Measurements from ENCODE around the gene PXMP4.
"Not testable (repeated sequence)": the region's sequence is repeated elsewhere in the genome, so short reads cannot be mapped to it uniquely, and the experiment has no call there.

The PXMP4 gene, protein sequence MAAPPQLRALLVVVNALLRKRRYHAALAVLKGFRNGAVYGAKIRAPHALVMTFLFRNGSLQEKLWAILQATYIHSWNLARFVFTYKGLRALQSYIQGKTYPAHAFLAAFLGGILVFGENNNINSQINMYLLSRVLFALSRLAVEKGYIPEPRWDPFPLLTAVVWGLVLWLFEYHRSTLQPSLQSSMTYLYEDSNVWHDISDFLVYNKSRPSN

DNA sequence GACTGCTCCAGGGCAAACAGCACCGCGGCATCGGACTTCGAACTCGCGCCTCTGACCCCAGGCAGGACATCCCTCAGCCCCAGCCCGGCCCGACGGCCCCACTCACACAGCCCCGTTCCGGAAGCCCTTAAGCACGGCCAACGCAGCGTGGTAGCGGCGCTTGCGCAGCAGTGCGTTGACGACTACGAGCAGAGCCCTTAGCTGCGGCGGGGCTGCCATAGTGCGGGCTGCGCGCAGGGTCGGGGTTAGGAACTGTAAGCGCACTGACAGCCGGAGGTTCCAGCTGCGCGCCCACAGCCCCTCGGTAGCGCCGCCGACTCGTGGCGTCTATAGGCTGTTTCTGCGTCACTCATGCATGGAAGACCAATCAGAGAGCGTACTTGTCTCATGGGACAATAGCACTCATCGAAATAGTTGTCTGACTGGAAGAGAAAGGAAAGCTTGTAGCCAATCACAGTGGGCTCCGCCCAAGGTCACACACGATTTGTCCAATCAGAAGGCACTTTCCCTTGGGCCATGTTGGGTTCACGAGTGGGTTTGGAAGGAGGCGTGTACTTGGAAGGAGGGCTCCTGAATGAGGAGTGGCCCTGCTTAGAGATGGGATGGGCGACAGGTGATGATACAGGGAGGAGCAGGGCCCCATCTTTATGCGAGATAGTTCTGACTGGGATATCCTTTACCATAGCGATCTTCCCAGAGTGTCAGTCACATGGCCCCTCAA lies at the start of gene PXMP4:
Gene PXMP4 (minus strand): TSS at position 322 of the 721 bp plus-strand sequence. CDS start 103 bp downstream, at position 219.
- DNase-seq: peak; percentile 95 to 98

DNA sequence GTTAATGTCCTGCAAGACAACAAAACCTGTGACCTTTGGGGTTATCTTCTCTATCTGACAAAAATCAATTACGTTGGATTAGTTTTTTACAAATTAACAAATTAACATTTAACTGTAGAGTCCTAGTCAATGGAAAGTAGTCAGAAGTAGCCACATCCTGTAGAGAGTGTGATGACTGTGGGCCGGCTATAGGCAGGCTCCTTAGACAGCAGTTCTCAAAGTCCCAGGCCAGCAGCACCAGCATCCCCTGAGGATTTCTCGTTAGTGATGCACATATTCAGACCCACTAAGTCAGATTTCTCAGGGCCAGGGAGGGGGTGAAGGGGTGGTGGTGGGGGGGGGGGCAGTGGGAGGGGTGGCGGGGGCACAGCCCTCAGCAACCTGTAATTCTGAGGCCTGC lies 48.9 kb upstream of the PXMP4 start:
- no peak for DNase-seq

DNA sequence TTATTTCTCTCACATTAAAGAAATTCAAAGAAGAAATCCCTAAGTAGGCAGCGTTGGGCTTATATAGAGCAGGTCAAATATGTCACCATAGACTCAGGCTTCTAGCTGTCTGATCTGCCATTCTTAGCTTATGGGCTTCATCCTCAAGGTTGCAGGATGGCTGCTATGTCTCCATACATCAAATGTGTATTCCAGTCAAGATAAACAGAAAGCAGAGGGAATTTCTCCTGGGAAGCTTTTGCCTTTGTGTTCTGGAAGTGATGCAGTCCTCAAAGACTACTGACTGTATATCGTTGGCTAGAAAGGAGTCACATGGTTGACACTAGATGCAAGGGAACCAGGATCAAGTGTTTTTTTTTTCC lies 47.6 kb upstream of the PXMP4 start:
- DNase-seq: no peak

DNA sequence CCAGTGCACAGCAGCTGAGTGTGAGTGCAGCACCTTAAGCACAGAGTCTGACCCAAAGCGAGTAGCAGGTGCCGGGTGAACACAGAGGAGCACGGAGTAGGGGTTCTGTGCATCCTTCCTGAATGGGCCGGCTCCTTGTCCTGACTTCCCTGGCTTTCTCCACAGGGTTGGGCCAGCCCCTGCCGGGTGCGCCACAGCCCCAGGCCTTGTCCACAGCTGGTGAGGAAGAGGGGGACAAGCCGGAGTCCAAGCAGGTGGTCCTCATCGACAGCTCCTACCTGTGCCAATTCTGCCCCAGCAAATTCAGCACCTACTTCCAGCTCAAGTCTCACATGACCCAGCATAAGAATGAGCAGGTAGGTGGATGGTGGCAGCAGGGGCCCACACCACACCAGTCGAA lies 46.6 kb upstream of the PXMP4 start:
- no peak for DNase-seq

DNA sequence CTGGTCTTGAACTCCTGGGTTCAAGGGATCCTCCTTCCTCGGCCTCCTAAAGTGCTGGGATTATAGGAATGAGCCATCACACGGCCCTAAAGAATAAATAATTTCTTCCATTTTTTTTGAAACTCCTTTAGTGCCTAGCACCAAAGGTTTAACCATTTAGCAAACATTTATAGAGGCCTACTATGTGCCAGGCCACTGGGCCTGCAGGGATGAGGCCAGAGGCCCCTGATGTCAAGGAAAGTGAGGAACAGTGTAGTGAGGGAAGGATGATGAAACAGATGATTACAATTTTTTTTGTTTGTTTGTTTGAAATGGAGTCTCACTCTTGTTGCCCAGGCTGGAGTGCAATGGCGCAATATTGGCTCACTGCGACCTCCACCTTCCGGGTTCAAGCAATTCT lies 45.5 kb upstream of the PXMP4 start:
- no peak for DNase-seq

DNA sequence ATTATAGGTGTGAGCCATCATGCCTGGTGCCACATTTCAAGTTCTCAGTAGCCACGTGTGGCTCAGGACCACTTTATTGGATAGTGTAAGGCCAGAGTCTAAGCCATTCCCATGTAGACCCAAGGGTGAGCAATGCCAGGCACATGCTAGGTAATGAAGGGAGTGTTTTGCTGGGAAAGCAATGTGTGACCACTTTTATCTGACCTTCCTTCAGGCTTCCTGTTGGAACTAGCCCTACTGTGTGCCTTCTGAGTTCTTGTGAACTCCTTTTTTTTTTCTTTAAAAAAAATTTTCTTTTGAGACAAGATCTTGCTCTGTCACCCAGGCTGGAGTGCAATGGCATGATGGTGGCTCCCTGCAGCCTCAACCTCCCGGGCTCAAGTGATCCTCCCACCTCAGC lies 45.0 kb upstream of the PXMP4 start:
- no peak for DNase-seq

DNA sequence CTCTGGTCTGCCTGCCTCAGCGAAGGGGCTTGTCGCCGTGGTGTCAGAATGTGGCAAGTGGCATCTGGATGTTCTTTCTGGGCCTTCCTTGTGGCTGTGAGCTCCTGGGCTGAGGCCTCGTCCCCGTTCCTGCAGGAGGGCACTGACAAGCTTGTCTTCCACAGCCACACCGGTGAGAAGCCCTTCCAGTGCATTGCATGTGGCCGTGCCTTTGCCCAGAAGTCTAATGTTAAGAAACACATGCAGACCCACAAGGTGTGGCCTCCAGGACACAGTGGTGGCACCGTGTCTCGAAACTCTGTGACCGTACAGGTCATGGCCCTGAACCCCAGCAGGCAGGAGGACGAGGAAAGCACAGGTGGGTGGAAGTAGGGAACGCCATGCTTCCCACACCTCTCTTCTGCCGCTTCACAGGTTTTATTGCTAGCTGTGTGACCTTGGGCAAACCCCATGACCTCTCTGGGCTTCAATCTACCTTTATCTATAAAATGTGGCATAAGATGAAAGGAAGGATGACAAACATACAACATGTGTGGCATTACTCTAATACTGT lies 41.7 kb upstream of the PXMP4 start:
- DNase-seq: no peak

DNA sequence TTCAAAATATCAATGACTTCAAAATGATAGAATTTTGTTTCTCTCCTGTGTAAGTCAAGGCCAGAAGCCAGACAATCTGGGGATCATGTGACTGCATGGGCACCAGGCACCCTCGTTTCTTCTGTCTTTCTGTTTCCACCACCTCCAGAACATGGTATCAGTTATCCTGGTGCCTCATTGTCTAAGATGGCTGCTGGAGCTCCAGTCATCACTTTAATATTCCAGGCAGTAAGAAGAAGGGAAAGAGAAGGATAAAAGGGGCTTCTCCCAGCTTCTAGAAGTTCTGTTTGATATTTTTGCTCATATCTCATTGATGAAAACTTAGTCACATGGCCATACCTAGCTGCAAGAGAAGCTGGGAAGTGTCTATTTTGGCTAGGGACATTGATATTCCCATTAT lies 37.3 kb upstream of the PXMP4 start:
- no peak for DNase-seq

DNA sequence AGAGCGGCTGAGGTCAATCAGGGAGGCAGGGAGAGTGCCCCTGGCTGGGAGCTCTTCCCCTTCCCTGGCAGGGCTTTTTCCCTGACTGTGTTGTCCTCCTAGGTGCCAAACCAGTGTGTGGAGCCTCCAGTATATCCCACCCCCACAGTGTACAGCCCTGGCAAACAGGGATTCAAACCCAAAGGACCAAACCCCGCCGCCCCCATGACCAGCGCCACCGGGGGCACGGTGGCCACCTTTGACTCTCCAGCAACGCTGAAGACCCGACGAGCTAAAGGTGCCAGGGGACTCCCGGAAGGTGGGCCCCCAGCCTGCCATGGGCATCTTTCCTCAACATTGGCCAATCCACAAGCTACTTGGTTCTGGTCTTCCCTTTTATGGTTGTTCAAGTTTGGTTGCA lies 36.9 kb upstream of the PXMP4 start:
- no peak for DNase-seq

DNA sequence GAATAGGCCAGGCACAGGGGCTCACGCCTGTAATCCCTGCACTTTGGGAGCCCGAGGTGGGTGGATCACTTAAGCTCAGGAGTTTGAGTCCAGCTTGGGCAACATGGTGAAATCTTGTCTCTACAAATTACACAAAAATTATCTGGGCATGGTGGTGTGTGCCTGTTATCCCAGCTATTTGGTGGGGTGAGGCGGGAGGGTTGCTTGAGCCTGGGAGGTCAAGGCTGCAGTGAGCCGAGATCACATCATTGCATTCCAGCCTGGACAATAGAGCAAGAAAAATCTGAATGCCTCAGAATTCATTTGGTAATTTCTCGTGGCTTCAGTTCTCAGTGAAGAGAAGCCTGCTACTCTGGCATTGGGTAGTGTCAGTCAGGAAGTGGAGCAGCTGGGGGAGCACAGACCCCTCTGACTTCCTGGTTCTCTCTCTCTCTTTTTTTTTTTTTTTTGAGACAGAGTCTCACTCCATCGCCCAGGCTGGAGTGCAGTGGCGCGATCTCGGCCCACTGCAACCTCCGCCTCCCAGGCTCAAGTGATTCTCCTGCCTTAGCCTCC lies 35.9 kb upstream of the PXMP4 start:
- not testable (repeated sequence) for DNase-seq

DNA sequence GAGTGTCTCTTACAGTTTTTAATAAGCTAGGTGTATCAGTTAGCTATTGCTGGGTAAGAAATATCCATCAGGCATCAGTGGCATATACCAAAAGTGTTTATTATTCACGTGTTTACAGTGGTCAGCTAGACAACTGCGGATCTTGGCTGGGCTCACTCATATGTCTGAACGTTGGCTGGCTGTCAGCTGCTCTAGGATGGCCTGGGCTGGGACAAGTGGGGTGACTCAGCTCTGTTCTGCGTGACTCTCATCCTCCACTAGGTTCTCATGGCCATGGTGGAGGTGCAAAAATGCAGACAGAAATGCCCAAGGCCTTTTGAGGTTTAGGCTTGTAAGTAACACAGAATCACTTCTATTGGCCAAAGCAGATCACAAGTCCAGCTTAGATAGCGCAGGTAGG lies 33.7 kb upstream of the PXMP4 start:
- no peak for DNase-seq

DNA sequence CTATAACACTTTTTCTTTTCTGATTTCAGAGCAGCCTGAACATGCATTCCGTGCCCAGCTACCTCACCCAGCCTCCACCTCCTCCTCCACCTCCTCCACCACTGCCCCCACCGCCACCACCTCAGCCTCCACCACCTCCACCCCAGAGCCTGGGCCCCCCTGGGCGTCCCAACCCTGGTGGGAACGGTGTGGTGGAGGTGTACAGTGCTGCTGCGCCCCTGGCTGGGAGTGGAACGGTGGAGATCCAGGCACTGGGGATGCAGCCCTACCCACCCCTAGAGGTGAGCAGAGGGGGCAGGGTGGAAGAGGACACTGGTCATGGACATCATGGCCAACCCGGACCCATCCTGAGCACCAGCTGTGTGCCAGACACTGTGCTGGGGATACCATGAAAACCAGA lies 33.0 kb upstream of the PXMP4 start:
- no peak for DNase-seq

DNA sequence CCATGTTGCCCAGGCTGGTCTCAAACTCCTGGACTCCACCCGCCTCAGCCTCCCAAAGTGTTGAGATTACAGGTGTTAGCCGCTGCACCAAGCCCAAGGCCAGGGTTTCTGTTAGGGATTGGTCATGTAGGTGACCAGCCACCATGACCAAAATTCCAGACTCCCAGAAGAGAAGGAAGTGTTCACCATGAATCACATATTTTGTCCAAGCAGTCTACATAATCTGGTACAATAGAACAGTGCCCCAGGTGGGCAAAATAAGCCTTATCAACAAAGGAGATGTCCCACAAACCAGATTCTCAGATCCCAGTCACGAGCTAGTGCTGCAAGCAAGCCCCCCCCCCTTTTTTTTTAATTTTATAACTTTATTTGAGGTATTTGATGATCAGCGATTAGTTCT lies 31.7 kb upstream of the PXMP4 start:
- DNase-seq: no peak

DNA sequence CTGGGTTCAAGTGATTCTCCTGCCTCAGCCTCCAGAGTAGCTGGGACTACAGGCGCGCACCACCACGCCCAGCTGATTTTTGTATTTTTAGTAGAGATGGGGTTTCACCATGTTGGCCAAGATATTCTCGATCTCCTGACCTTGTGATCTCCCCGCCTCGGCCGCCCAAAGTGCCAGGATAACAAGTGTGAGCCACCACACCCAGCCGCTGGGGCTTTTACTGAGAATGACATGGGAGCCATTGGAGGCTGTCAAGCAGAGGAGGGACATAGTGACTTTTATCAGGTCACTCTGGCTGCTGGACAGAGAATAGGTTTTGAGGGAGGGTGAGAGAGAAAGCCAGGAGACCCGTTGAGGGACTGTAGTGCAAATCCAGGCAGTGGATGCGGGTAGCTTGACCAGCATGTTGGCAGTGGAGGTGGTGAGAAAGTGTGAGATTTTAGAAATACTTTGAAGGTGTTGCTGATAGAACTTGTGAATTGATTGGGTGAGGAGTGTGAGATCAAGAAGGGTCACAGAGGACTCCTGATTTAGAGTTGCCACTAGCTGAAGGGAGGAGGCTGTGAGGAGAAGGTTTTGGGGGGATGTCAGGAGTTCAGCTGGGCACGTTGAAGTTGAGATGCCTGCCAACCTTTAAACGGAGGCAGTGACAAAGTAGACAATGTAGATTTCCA lies 26.4 kb upstream of the PXMP4 start:
- no peak for DNase-seq

DNA sequence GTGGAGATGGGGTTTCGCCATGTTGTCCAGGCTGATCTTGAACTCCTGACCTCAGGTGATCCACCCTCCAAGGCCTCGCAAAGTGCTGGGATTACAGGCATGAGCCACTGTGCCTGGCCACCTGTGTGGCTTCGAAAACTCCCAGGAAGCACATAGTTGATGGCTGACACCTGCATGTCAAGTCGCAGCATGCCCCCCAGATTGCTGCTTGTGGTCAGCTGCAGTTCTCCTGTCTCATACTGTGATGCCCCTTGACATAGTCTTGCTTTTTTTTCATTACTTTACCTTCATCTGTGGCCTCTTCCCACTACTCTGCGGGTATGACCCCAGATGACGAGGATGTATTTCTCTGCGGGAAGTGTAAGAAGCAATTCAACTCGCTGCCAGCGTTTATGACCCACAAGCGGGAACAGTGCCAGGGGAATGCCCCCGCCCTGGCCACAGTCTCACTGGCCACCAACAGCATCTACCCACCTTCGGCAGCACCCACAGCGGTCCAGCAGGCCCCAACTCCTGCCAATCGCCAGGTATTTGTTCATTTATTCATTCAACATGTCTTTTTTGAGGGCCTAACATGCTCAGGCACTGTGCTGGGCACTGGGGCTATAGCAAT lies 24.8 kb upstream of the PXMP4 start:
- DNase-seq: no peak

DNA sequence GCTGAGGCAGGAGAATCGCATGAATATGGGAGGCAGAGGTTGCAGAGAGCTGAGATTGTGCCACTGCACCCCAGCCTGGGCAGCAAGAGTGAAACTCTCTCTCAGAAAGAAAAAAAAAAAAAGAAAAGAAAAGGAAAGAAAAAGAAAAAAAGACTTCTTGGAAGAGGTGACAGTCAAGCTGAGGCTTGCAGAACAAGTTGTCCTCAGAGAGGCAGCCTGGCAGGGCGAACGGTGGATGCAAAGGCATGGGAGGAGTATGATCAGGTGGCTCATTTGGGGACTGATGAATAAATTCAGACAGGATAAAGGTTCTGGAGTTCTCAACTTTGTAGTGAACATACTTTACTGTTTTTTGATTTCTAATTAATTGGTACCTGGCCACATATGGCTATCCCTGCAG lies 24.1 kb upstream of the PXMP4 start:
- no peak for DNase-seq

DNA sequence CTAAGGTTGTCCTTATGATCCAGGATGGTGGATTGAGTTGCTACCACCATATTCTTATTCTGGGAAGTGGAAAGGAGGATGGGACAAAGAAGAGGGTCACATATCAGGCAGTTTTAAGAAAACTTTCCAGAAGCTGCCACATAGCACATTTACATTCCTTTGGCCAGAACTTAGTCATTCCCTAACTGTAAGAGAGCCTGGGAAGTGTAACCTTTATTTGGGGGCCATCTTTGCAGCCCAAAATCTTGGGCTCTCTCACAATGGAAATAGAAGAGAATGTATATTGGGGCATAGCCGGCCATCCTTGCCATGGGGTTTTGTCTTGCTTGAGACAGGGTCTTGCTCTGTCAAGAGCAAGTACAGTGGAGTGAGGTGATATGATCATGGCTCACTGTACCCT lies 20.1 kb upstream of the PXMP4 start:
- no peak for DNase-seq

DNA sequence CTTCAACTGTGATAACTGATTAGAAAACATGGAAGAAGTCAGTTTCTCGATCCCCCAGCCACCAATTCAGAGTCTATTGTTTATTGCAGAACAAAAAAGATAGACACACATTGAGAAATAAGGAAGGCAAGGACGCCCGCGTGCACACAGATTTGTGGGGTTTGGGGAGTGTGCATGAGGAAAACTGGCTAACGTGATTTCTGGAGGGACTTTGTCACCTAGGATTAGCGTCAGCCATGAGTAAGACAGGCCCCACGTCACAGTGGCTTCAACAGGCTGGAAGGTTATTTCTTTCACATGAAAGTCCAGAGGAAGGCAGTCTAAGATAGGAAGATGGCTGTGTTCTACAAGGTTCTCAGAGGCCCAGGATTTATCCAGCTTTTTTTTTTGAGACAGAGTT lies 19.4 kb upstream of the PXMP4 start:
- no peak for DNase-seq

DNA sequence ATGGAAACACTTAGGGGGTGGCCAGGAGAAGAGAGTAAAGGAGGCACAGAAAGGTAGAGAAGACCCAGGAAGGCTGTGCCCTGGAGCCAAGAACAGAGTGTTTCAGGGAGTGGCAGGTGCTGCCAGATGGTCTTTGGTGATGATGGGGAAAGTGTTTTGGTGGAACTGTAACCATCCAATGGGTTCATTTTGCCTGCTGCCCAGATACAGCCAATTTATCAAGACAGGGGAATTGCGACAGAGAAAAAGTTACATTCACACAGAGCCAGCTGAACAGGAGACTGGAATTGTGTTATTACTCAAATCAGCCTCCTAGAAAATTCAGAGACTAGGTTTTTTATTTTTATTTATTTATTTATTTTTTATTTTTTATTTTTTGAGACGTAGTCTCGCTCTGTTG lies 16.9 kb upstream of the PXMP4 start:
- no peak for DNase-seq

DNA sequence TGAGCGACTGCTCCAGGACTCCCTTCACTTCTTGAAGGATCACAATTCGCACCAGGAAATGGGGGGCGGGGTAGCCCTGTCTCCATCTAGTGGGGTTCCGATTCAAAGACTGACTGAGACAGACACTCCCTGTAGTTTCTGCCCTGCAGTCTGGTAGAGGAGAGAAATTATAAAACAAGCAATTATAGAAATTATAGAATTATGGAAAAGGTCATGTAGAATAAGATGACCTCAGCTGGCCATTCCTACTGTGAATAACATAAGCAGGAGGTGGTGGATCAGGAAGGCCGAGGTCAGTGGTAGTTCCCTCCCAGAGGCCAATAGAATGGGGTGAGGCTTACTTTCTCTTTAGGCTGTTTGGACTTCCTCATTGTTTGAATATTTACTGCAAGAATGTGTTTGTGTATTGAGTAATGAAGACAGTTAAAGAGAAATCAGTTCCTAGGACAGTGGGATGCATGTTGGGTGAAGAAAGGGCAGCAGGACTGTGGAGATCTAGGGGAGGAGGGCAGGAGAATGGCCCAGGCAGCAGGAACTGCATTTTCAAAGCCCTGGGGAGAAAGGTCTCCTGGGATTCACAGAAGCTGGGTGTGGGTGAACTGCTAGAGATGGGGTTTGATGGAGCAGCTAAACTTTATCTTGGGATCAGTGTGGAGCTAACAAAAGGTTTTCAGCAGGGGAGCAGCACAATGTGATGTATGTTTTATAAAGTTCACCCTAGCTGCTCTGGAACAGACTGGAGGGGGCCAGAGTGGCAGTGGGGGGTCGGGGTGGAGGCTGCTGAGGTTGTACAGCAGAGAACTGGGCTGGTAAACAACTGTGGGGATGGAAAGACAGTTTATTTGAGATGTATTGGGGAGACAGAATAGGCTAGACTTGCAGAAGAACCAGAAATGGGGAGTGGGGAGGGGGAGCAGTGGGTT lies 13.8 kb upstream of the PXMP4 start:
- peak; percentile 75 to 86 for DNase-seq

DNA sequence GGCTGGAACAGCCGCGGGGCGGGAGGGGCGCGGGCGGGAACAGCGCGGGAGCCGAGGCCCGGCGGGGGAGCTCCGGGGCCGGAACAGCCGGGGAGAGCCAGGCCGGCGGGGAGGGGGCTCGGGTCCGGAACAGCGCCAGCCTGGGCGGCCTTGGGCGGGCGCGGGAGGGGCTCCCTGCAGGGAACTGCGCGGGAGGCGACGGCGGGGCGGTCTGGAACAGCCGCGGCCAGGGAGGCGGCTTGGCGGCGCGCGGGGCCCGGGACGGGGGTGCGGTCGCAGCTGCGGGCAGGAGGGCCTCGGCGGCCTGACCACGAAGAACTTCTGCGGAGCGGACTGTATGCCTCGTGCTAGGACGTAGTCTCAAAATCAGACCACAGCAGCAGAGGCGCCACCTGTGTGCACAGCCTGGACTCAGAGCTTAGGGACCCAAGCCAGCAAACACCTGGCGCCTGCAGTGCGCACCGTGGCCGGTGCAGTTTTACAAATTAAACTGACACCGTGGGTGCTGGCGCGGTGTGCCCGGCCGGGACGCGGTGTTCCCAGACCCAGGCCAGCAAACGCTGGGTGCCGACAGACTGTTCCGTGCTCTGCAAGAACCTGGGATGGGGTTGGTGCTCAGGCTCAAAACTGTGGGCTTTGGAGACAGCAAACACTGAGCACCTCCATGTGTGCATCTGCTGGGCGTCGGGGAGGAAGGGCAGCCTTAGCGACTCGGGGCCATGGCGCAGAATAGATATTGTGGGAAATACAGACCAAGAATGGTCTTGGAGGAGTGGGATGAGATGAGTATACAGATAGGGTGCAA lies 12.3 kb upstream of the PXMP4 start:
- peak; percentile 87 to 91 for DNase-seq
